CD14-positive monocyte (primary cell): ENCODE results near the gene PLXNA2. TPM values are rescaled to one million over a fixed set of nuclear protein-coding genes. Genes with fewer than 3 reads are reported as not detected.

Experiments used
- DNase-seq, 3 donors: peaks; one replicate each; pipeline ENCODE4 v3.0.0-alpha.2; 2011 to 2022
- H2AFZ ChIP-seq: 2 replicates; pipeline ENCODE4 v1.6.0; 2012; ENCODE audit warnings: mild to moderate bottlenecking, low read depth, low read length, inconsistent platforms; ENCODE audit not compliant: insufficient read depth, poor library complexity, severe bottlenecking
- H3K27ac ChIP-seq, 2 donors: 1 replicate in 1 of 2; 2 replicates in 1 of 2; pipeline ENCODE4 v1.5.1; 2012 to 2013; ENCODE audit warnings: low read length in 2 of 2, control low read depth in 1 of 2, inconsistent platforms in 1 of 2, low read depth in 1 of 2, mild to moderate bottlenecking in 1 of 2
- H3K27me3 ChIP-seq, 2 donors: one replicate each; pipeline versions ENCODE4 v1.6.0 to v1.6.1; 2011 to 2013; ENCODE audit warnings: low read length in 2 of 2; ENCODE audit not compliant: control insufficient read depth in 2 of 2, insufficient read depth in 2 of 2
- H3K36me3 ChIP-seq, 2 donors: replicated peaks in 1 of 2; 1 replicate in 1 of 2; 2 replicates in 1 of 2; pipeline versions ENCODE4 v1.5.1 to v1.6.1; 2012 to 2013; ENCODE audit warnings: low read length in 2 of 2, control low read depth in 1 of 2, inconsistent platforms in 1 of 2, mild to moderate bottlenecking in 1 of 2; ENCODE audit not compliant: insufficient read depth in 2 of 2, control insufficient read depth in 1 of 2
- H3K4me1 ChIP-seq, 2 donors: 1 replicate in 1 of 2; 2 replicates in 1 of 2; pipeline versions ENCODE4 v1.5.1 to v1.6.1; 2012 to 2013; ENCODE audit warnings: low read length in 2 of 2, control low read depth in 1 of 2, inconsistent platforms in 1 of 2, mild to moderate bottlenecking in 1 of 2, moderate library complexity in 1 of 2; ENCODE audit not compliant: insufficient read depth in 2 of 2, control insufficient read depth in 1 of 2
- H3K4me2 ChIP-seq: replicated peaks from 2 replicates; pipeline ENCODE3; 2012; ENCODE audit warnings: low read length, moderate library complexity, mild to moderate bottlenecking; ENCODE audit not compliant: poor library complexity, severe bottlenecking; ENCODE audit errors: extremely low read depth
- H3K4me3 ChIP-seq, 3 experiments: fragments of 200-600 bp in 1 of 3; sonication (generic) in 1 of 3; replicated peaks in 1 of 3; 1 replicate in 2 of 3; 2 replicates in 1 of 3; pipeline ENCODE4 v1.5.1; 2011 to 2013; ENCODE audit warnings: low read length in 3 of 3, mild to moderate bottlenecking in 3 of 3, control low read depth in 2 of 3, low read depth in 2 of 3, inconsistent platforms in 1 of 3, moderate library complexity in 1 of 3
- H3K79me2 ChIP-seq: 2 replicates; pipeline ENCODE4 v1.6.0; 2012; ENCODE audit warnings: mild to moderate bottlenecking, control low read depth, inconsistent platforms, low read length, moderate library complexity; ENCODE audit not compliant: insufficient read depth
- H3K9ac ChIP-seq: 2 replicates; pipeline ENCODE4 v1.6.0; 2017; ENCODE audit warnings: low read length, mild to moderate bottlenecking; ENCODE audit not compliant: insufficient read depth, poor library complexity, severe bottlenecking
- H3K9me3 ChIP-seq, 2 donors: replicated peaks in 1 of 2; 1 replicate in 1 of 2; 2 replicates in 1 of 2; pipeline versions ENCODE4 v1.5.1 to v1.6.1; 2012 to 2013; ENCODE audit warnings: low read length in 2 of 2, control low read depth in 1 of 2; ENCODE audit not compliant: control insufficient read depth in 1 of 2, insufficient read depth in 1 of 2
- H4K20me1 ChIP-seq: 2 replicates; pipeline ENCODE4 v1.6.0; 2012; ENCODE audit warnings: mild to moderate bottlenecking, low read length, control low read depth, moderate library complexity; ENCODE audit not compliant: insufficient read depth
- H3K27ac Mint-ChIP-seq, 7 donors: one replicate each; pipeline ENCODE4 v1.8.0; 2020; ENCODE audit warnings: mild to moderate bottlenecking in 7 of 7, mixed read lengths in 7 of 7, moderate library complexity in 6 of 7, inconsistent platforms in 2 of 7
- H3K27me3 Mint-ChIP-seq, 3 donors: one replicate each; pipeline ENCODE4 v1.8.0; 2021 to 2022; ENCODE audit warnings: low read depth in 3 of 3, mild to moderate bottlenecking in 3 of 3, mixed read lengths in 3 of 3, moderate library complexity in 3 of 3, inconsistent platforms in 1 of 3
- H3K36me3 Mint-ChIP-seq, 2 donors: one replicate each; pipeline ENCODE4 v1.8.0; 2020; ENCODE audit warnings: mixed read lengths in 2 of 2, inconsistent platforms in 1 of 2, mild to moderate bottlenecking in 1 of 2
- H3K4me1 Mint-ChIP-seq: one replicate; pipeline ENCODE4 v1.8.0; 2020; ENCODE audit warnings: mild to moderate bottlenecking, mixed read lengths
- H3K4me3 Mint-ChIP-seq, 2 donors: one replicate each; pipeline ENCODE4 v1.8.0; 2020; ENCODE audit warnings: mild to moderate bottlenecking in 2 of 2, mixed read lengths in 2 of 2, moderate library complexity in 1 of 2
- H3K9me3 Mint-ChIP-seq, 7 donors: one replicate each; pipeline ENCODE4 v1.8.0; 2020 to 2022; ENCODE audit warnings: mixed read lengths in 7 of 7, mild to moderate bottlenecking in 6 of 7, moderate library complexity in 6 of 7, inconsistent platforms in 2 of 7
- CTCF ChIP-seq: fragments of 200-600 bp; IDR thresholded peaks from one replicate; pipeline ENCODE4 v1.8.0; 2022; ENCODE audit warnings: antibody characterized with exemption, mild to moderate bottlenecking
- WGBS: methylation state at CpG from one replicate; pipeline ENCODE4 v1.1.5; 2013; ENCODE audit warnings: missing lambda C conversion rate; ENCODE audit not compliant: insufficient coverage; 5-methylcytosine and 5-hydroxymethylcytosine counted together
- intact Hi-C, 2 donors: fragments of 100-400 bp; cut with micrococcal nuclease; formaldehyde crosslinking; loops; one replicate each; pipeline versions ENCODE4 v1.15.0 to v1.15.1; 2023
- polyA plus RNA-seq, 3 donors: library from polyadenylated mRNA; depleted of rRNA in 1 of 3; unstranded in 2 of 3; stranded (reverse) in 1 of 3; fragments of 300-500 nt in 2 of 3; fragments of >200 nt in 1 of 3; fragmentation: Illumina TruSeq in 2 of 3; gene quantifications; 1 replicate in 2 of 3; 2 replicates in 1 of 3; pipeline ENCODE4 v1.2.3, GENCODE V29; 2012 to 2021

Gene PLXNA2
- polyA plus RNA-seq, 3 donors, result 0.75 to 2.1 (median 1.1) TPM

- intact Hi-C loops, result no loop called here
- no peak overlapping the region for H2AFZ ChIP-seq
- WGBS, result 97% methylated on average over 6 of the region's 11 CpGs
- no peak for TF ChIP-seq CTCF
- H3K9ac ChIP-seq, result no peak overlapping the region
- no peak overlapping the region for H3K4me2 ChIP-seq
- H3K4me1 ChIP-seq, result no peaks in the 10 kb centered on the region
- no peak overlapping the region for H3K27ac ChIP-seq
- no peaks in the 10 kb centered on the region for H3K36me3 ChIP-seq
- no peaks in the 10 kb centered on the region for H4K20me1 ChIP-seq
- Mint-ChIP-seq H3K27ac (no peak overlapping the region), H3K4me1 (peaks cover 5% of the 10 kb centered on the region), H3K9me3 (no peaks in the 10 kb centered on the region), H3K27me3 (peaks cover 16 to 21% (median 19%) of the 10 kb centered on the region in 3 donors), H3K4me3 (no peak overlapping the region), H3K36me3 (no peaks in the 10 kb centered on the region)
- H3K4me3 ChIP-seq, result no peak overlapping the region
- H3K27me3 ChIP-seq, result peaks cover 3 to 15% of the 10 kb centered on the region in 2 donors
- H3K79me2 ChIP-seq, result no peaks in the 10 kb centered on the region
- H3K9me3 ChIP-seq, result no peaks in the 10 kb centered on the region
- no peak for DNase-seq
Observed at GRCh38 chr1:208159555-208160258, 84.5 kb downstream of the PLXNA2 start.

- Histone ChIP-seq H3K27me3 (peaks cover 3 to 7% of the 10 kb centered on the region in 2 donors), H3K4me3 (no peak overlapping the region), H3K4me1 (no peaks in the 10 kb centered on the region), H3K9me3 (no peaks in the 10 kb centered on the region), H4K20me1 (no peaks in the 10 kb centered on the region), H3K9ac (no peak overlapping the region), H3K27ac (no peak overlapping the region), H3K4me2 (no peak overlapping the region), H3K36me3 (no peaks in the 10 kb centered on the region), H3K79me2 (no peaks in the 10 kb centered on the region), H2AFZ (no peak overlapping the region)
- WGBS, result 96% methylated on average over 3 of the region's 8 CpGs
- no peak overlapping the region for H3K4me3 Mint-ChIP-seq
- TF ChIP-seq CTCF, result no peak
- H3K9me3 Mint-ChIP-seq, result no peaks in the 10 kb centered on the region
- H3K27ac Mint-ChIP-seq, result no peak overlapping the region
- peaks cover 5% of the 10 kb centered on the region for H3K4me1 Mint-ChIP-seq
- intact Hi-C loops, result no loop called here
- peaks cover 9 to 20% (median 12%) of the 10 kb centered on the region in 3 donors for H3K27me3 Mint-ChIP-seq
- DNase-seq, result no peak
- H3K36me3 Mint-ChIP-seq, result no peaks in the 10 kb centered on the region
Observed at GRCh38 chr1:208158640-208159554, 85.3 kb downstream of the PLXNA2 start.
